ENCODE results near the gene CD99. TPM values are rescaled to one million over a fixed set of nuclear protein-coding genes. Genes with fewer than 3 reads are reported as not detected.

Gene CD99
- total and polyA plus RNA-seq, 2 donors (not counting 3 experiments of a cell fraction or from before 2014, with no cell fraction given) = 364 to 654 TPM

DNA sequence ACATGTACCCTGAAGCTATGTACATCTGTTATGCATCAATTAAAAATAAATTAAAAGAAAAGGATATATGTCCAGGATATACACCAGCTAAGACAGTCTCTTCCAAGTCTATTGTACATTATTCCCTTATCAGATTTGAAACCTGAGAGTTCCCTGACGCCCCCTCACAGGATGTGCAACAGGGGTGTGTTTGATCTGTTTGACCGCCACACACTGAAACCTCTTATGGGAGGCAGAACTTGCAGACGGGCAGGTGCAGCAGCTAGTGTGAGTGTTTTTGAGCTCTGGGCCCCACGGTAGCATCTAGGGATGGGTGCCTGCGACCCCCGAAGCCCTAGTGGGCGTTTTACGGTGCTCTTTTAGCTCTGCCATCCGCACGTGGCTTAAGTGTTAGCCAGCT lies 65.5 kb downstream of the CD99 start:
- no peak overlapping the region for H3K4me3 ChIP-seq (replicated peaks in 1 of 3; ENCODE audit: insufficient read depth in 1 of 3, low read depth in 1 of 3, low read length in 3 of 3)
- TF ChIP-seq FOS (IDR thresholded peaks at IDR 0.05; ENCODE audit: borderline replicate concordance, insufficient read depth, low read length) (no peak), EZH2 (IDR thresholded peaks at IDR 0.05; ENCODE audit: borderline replicate concordance, low read depth, low read length, severe bottlenecking) (no peak), POLR2AphosphoS5 (IDR thresholded peaks at IDR 0.05; ENCODE audit: insufficient read depth, low read depth, low read length) (no peak), MYC (IDR thresholded peaks at IDR 0.05; ENCODE audit: low read depth, low read length) (no peak), GATA2 (IDR thresholded peaks at IDR 0.05; ENCODE audit: insufficient read depth, insufficient read length, low read depth, low read length) (no peak), JUN (IDR thresholded peaks at IDR 0.05; ENCODE audit: borderline replicate concordance, insufficient read depth, insufficient read length, low read depth) (no peak), POLR2A (IDR thresholded peaks at IDR 0.05; ENCODE audit: low read depth, low read length) (no peak)
- TF ChIP-seq, protein P1, sequence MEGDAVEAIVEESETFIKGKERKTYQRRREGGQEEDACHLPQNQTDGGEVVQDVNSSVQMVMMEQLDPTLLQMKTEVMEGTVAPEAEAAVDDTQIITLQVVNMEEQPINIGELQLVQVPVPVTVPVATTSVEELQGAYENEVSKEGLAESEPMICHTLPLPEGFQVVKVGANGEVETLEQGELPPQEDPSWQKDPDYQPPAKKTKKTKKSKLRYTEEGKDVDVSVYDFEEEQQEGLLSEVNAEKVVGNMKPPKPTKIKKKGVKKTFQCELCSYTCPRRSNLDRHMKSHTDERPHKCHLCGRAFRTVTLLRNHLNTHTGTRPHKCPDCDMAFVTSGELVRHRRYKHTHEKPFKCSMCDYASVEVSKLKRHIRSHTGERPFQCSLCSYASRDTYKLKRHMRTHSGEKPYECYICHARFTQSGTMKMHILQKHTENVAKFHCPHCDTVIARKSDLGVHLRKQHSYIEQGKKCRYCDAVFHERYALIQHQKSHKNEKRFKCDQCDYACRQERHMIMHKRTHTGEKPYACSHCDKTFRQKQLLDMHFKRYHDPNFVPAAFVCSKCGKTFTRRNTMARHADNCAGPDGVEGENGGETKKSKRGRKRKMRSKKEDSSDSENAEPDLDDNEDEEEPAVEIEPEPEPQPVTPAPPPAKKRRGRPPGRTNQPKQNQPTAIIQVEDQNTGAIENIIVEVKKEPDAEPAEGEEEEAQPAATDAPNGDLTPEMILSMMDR (IDR thresholded peaks at IDR 0.05; ENCODE audit: extremely low read depth in 1 of 2, insufficient read depth in 1 of 2, low read depth in 1 of 2, low read length in 2 of 2) = no peak
- TF ChIP-seq, protein P2, sequence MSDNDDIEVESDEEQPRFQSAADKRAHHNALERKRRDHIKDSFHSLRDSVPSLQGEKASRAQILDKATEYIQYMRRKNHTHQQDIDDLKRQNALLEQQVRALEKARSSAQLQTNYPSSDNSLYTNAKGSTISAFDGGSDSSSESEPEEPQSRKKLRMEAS (IDR thresholded peaks at IDR 0.05; ENCODE audit: insufficient read depth, insufficient read length) = no peak
- H4K20me1 ChIP-seq (replicated peaks; ENCODE audit: control insufficient read depth, extremely low read depth, insufficient read depth, low read length) = no peaks in the 10 kb centered on the region
- ChIA-PET CTCF (no interaction called here), POLR2A (no interaction called here)
- no peaks in the 10 kb centered on the region for H3K79me2 ChIP-seq (ENCODE audit: control insufficient read depth, insufficient read depth, low read length)
- H3K27ac ChIP-seq (ENCODE audit: insufficient read depth, low read depth, low read length) = no peak overlapping the region
- intact Hi-C loops (cut with micrococcal nuclease) (no loop called here), dilution Hi-C loops (cut with MboI; ENCODE audit: extremely low pct_ligation_motif_present, low sequenced_read_pairs) (no loop called here)
- peaks cover 3% of the 10 kb centered on the region for H3K4me1 ChIP-seq (ENCODE audit: control insufficient read depth, extremely low read depth, insufficient read depth, low read length)
- H3K9me3 ChIP-seq (replicated peaks; ENCODE audit: control insufficient read depth, insufficient read depth, low read length) = no peaks in the 10 kb centered on the region
- H3K27me3 ChIP-seq (ENCODE audit: control insufficient read depth in 2 of 2, insufficient read depth in 2 of 2, low read length in 2 of 2) = no peaks in the 10 kb centered on the region
- H3K36me3 ChIP-seq (ENCODE audit: control insufficient read depth in 2 of 2, extremely low read depth in 1 of 2, insufficient read depth in 2 of 2, low read length in 2 of 2) = no peaks in the 10 kb centered on the region
- no peak overlapping the region for H2AFZ ChIP-seq (ENCODE audit: low read depth, low read length)
- no peak overlapping the region for H3K4me2 ChIP-seq (ENCODE audit: insufficient read depth, low read length)
- no TSS peak for BruUV-seq (replicated peaks)
- no peaks in the 10 kb centered on the region for H3K9me1 ChIP-seq (replicated peaks; ENCODE audit: control insufficient read depth, extremely low read depth, insufficient read depth, low read length)
- FAIRE-seq (no peak), DNase-seq (ENCODE audit: low read depth, low spot score) (no peak)
- H3K9ac ChIP-seq (replicated peaks; ENCODE audit: extremely low read depth, insufficient read depth, low read length) = no peak overlapping the region

Data from endothelial cell of umbilical vein (primary cell).